Esophagus muscularis mucosa (tissue), 4 donors: ENCODE measurements around the gene ZC3H15. TPM values are rescaled to one million over a fixed set of nuclear protein-coding genes. Genes with fewer than 3 reads are reported as not detected.
"Not testable (repeated sequence)": the region's sequence is repeated elsewhere in the genome, so short reads cannot be mapped to it uniquely, and the experiment has no call there.

Experiments used
- DNase-seq: peaks from one replicate; pipeline ENCODE4 v3.0.0-alpha.2; 2017; ENCODE audit errors: extremely low spot score
- H3K27ac ChIP-seq, 4 donors: fragments of 200-600 bp; sonication (generic); replicated peaks in 1 of 4; 1 replicate in 3 of 4; 2 replicates in 1 of 4; pipeline ENCODE4 v1.5.1; 2016 to 2019; ENCODE audit warnings: mild to moderate bottlenecking in 1 of 4
- H3K27me3 ChIP-seq, 4 donors: fragments of 200-600 bp; sonication (generic); one replicate each; pipeline versions ENCODE4 v1.5.1 to v1.6.0; 2016 to 2019
- H3K36me3 ChIP-seq, 4 donors: fragments of 200-600 bp; sonication (generic); one replicate each; pipeline ENCODE4 v1.5.1; 2016 to 2019
- H3K4me1 ChIP-seq, 4 donors: fragments of 200-600 bp; sonication (generic); one replicate each; pipeline ENCODE4 v1.5.1; 2016 to 2019
- H3K4me3 ChIP-seq, 4 donors: fragments of 200-600 bp; sonication (generic); 1 replicate in 2 of 4; 2 replicates in 2 of 4; pipeline ENCODE4 v1.5.1; 2016 to 2019; ENCODE audit warnings: mild to moderate bottlenecking in 4 of 4, moderate library complexity in 1 of 4
- H3K9me3 ChIP-seq, 4 donors: fragments of 200-600 bp; sonication (generic); 1 replicate in 3 of 4; 2 replicates in 1 of 4; pipeline ENCODE4 v1.5.1; 2016 to 2019
- CTCF ChIP-seq, 3 experiments: fragments of 200-600 bp in 2 of 3; fragments of 450-650 bp in 1 of 3; sonication (generic) in 2 of 3; IDR thresholded peaks; one replicate each; pipeline ENCODE4 v1.5.1; 2017 to 2019; ENCODE audit warnings: antibody characterized with exemption in 3 of 3, mild to moderate bottlenecking in 2 of 3, moderate library complexity in 1 of 3
- EP300 ChIP-seq: sonication (generic); formaldehyde crosslinking; IDR thresholded peaks from one replicate; pipeline ENCODE4 v1.6.1; 2017; ENCODE audit warnings: antibody characterized with exemption
- POLR2A ChIP-seq: fragments of 450-650 bp; IDR thresholded peaks from one replicate; pipeline ENCODE4 v1.6.1; 2017; ENCODE audit warnings: antibody characterized with exemption, moderate library complexity, mild to moderate bottlenecking, low read depth
- POLR2AphosphoS5 ChIP-seq, 2 donors: sonication (generic); formaldehyde crosslinking; IDR thresholded peaks; one replicate each; pipeline ENCODE4 v1.6.1; 2017; ENCODE audit warnings: antibody characterized with exemption in 2 of 2
- WGBS: methylation state at CpG from one replicate; pipeline ENCODE4 v1.1.5; 2018; 5-methylcytosine and 5-hydroxymethylcytosine counted together
- intact Hi-C: fragments of 100-400 bp; cut with DNase I; formaldehyde crosslinking; loops from one replicate; pipeline ENCODE4 v1.15.1; 2023
- total RNA-seq, 4 donors: library from RNA; depleted of rRNA; stranded (reverse); fragments of >200 nt; gene quantifications; one replicate each; pipeline versions ENCODE4 v1.1.0 to v1.2.1, GENCODE V29; 2016

The ZC3H15 gene
- total RNA-seq, 4 donors from 2014 or later = 57.3 to 70.2 (median 59.1) TPM

GRCh38 chr2:186516396-186516795 lies 30.3 kb downstream of the ZC3H15 start:
- 93% methylated on average over 1 of the region's 1 CpG for WGBS
- Histone ChIP-seq H3K4me3 (no peak overlapping the region), H3K9me3 (no peaks in the 10 kb centered on the region), H3K27me3 (no peaks in the 10 kb centered on the region), H3K36me3 (peaks cover 5 to 42% (median 18%) of the 10 kb centered on the region in 4 donors), H3K4me1 (peaks cover 0 to 10% (median 0%) of the 10 kb centered on the region in 4 donors), H3K27ac (no peak overlapping the region)
- TF ChIP-seq CTCF (IDR thresholded peaks at IDR 0.05) (no peak), POLR2AphosphoS5 (IDR thresholded peaks at IDR 0.05) (no peak), EP300 (no peak), POLR2A (no peak)
- no peak for DNase-seq
- intact Hi-C loops = no loop called here

DNA sequence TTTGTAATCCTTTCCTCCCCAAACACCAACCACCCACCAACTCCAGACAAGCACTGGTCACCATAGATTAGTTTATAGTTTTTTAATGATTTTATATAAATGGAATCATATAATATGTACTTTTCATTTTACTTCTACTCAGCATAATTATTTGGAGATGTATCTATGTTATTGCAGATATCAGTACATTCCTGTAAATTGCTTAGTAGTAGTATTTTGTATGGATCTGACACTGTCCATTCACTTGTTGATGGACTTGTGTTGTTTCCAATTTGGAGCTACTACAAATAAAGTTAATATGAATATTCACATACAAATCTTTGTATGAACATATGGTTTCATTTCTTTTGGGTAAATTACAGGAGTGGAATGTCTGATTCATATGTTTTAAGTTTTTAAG lies 31.0 kb downstream of the ZC3H15 start:
- Histone ChIP-seq H3K36me3 (peaks cover 5 to 37% (median 15%) of the 10 kb centered on the region in 4 donors), H3K4me1 (peaks cover 0 to 15% (median 3%) of the 10 kb centered on the region in 4 donors), H3K27me3 (no peaks in the 10 kb centered on the region), H3K27ac (no peak overlapping the region), H3K9me3 (no peaks in the 10 kb centered on the region), H3K4me3 (no peak overlapping the region)
- intact Hi-C loops = no loop called here
- no peak for TF ChIP-seq CTCF (IDR thresholded peaks at IDR 0.05)
- TF ChIP-seq EP300 = no peak
- TF ChIP-seq POLR2AphosphoS5 (IDR thresholded peaks at IDR 0.05) = no peak
- no peak for TF ChIP-seq POLR2A
- no peak for DNase-seq

DNA sequence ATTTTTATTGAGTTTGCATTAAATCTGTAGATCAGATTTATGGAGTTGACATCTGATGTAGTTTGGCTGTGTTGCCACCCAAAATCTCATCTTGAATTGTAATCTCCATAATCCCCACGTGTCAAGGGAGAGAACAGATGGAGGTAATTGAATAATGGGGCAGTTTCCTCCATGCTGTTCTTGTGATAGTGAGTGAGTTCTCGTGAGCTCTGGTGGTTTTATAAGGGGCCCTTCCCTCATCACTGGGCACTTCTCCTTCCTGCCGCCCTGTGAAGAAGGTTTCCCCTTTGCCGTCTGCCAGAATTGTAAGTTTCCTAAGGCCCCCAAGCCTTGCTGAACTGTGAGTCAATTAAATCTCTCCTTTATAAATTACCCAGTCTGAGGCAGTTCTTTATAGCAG lies 32.2 kb downstream of the ZC3H15 start:
- Histone ChIP-seq H3K4me3 (no peak overlapping the region), H3K36me3 (peaks cover 5 to 30% (median 12%) of the 10 kb centered on the region in 4 donors), H3K27ac (no peak overlapping the region), H3K9me3 (no peaks in the 10 kb centered on the region), H3K4me1 (peaks cover 3 to 27% (median 12%) of the 10 kb centered on the region in 4 donors), H3K27me3 (no peaks in the 10 kb centered on the region)
- no peak for DNase-seq
- 88% methylated on average over 4 of the region's 4 CpGs for WGBS
- intact Hi-C loops = no loop called here
- TF ChIP-seq CTCF (IDR thresholded peaks at IDR 0.05) = no peak
- TF ChIP-seq POLR2A = no peak
- no peak for TF ChIP-seq EP300
- TF ChIP-seq POLR2AphosphoS5 (IDR thresholded peaks at IDR 0.05) = no peak

- Histone ChIP-seq H3K9me3 (no peaks in the 10 kb centered on the region), H3K27me3 (no peaks in the 10 kb centered on the region), H3K4me1 (peaks cover 3 to 33% (median 12%) of the 10 kb centered on the region in 4 donors), H3K4me3 (no peak overlapping the region), H3K27ac (no peak overlapping the region), H3K36me3 (peaks cover 5 to 25% (median 12%) of the 10 kb centered on the region in 4 donors)
- DNase-seq = no peak
- WGBS = 91% methylated on average over 3 of the region's 3 CpGs
- TF ChIP-seq POLR2AphosphoS5 (IDR thresholded peaks at IDR 0.05) = no peak
- TF ChIP-seq EP300 = no peak
- TF ChIP-seq CTCF (IDR thresholded peaks at IDR 0.05) = no peak
- intact Hi-C loops = no loop called here
These were observed 32.9 kb downstream of the ZC3H15 start for GRCh38 chr2:186518945-186519344.

GRCh38 chr2:186521570-186522153 lies 35.6 kb downstream of the ZC3H15 start:
- H3K27ac ChIP-seq, intact Hi-C loops, DNase-seq, H3K9me3 ChIP-seq, H3K27me3 ChIP-seq, H3K4me3 ChIP-seq: not testable (repeated sequence)
- WGBS = 78% methylated on average over 9 of the region's 9 CpGs
- Histone ChIP-seq H3K36me3 (peaks cover 5 to 25% (median 12%) of the 10 kb centered on the region in 4 donors), H3K4me1 (peaks cover 3 to 23% (median 12%) of the 10 kb centered on the region in 4 donors)
